AG04450 (cell line): ENCODE data around the gene PRSS35. TPM values are rescaled to one million over a fixed set of nuclear protein-coding genes. Genes with fewer than 3 reads are reported as not detected.

Experiments used
- CTCF ChIA-PET: fragments of 300-600, 350-600 bp; formaldehyde crosslinking; extraction: SDS; loops from one replicate; lab custom pipeline; 2022; ENCODE audit warnings: antibody characterized with exemption, inconsistent platforms; lab: Charles Lee
- POLR2A ChIA-PET: fragments of 350-600 bp; formaldehyde crosslinking; extraction: SDS; loops from one replicate; lab custom pipeline; 2021; ENCODE audit warnings: antibody characterized with exemption, inconsistent platforms; lab: Yijun Ruan, JAX
- DNase-seq: peaks from one replicate; pipeline ENCODE4 v3.0.0-alpha.2; 2011; ENCODE audit warnings: low read depth, low spot score
- H3K27ac ChIP-seq: one replicate; pipeline ENCODE4 v1.5.1; 2012; ENCODE audit warnings: low read depth, low read length, control low read depth
- H3K27me3 ChIP-seq: one replicate; pipeline ENCODE4 v1.6.0; 2012; ENCODE audit warnings: low read length; ENCODE audit not compliant: control insufficient read depth, insufficient read depth
- H3K4me3 ChIP-seq: 2 replicates; pipeline ENCODE4 v1.5.1; 2011; ENCODE audit warnings: mild to moderate bottlenecking, low read depth, low read length, control low read depth
- H3K9me3 ChIP-seq: 2 replicates; pipeline ENCODE4 v1.5.1; 2012; ENCODE audit warnings: low read length; ENCODE audit not compliant: control insufficient read depth, insufficient read depth
- CTCF ChIP-seq: IDR thresholded peaks from 2 replicates; pipeline ENCODE4 v1.5.1; 2011; ENCODE audit warnings: low read depth, low read length, control low read depth, inconsistent platforms
- polyA plus RNA-seq: library from polyadenylated mRNA; depleted of rRNA; stranded (reverse); fragments of >200 nt; gene quantifications from 2 replicates; pipeline ENCODE4 v1.2.3, GENCODE V29; 2011

The PRSS35 gene
- polyA plus RNA-seq, 1 experiment: 7.3 TPM

- Histone ChIP-seq H3K27me3 (no peaks in the 10 kb centered on the region), H3K9me3 (no peaks in the 10 kb centered on the region), H3K27ac (no peak overlapping the region), H3K4me3 (no peak overlapping the region)
- POLR2A ChIA-PET: interaction anchor here (1.0 kb wide), 1 partner anchor 299 kb away, joined by 3 read pairs; no protein-coding TSS in a partner anchor
- no peak for DNase-seq
- TF ChIP-seq CTCF: no peak
- CTCF ChIA-PET: interaction anchor here (0.5 to 13.8 kb wide), 29 partner anchors 10 to 1254 kb away, joined by 3 to 384 read pairs (median 6); partner anchors contain the start of genes DOP1A and UBE3D
Observed at GRCh38 chr6:83514466-83514865, 2.1 kb downstream of the PRSS35 start.

DNA sequence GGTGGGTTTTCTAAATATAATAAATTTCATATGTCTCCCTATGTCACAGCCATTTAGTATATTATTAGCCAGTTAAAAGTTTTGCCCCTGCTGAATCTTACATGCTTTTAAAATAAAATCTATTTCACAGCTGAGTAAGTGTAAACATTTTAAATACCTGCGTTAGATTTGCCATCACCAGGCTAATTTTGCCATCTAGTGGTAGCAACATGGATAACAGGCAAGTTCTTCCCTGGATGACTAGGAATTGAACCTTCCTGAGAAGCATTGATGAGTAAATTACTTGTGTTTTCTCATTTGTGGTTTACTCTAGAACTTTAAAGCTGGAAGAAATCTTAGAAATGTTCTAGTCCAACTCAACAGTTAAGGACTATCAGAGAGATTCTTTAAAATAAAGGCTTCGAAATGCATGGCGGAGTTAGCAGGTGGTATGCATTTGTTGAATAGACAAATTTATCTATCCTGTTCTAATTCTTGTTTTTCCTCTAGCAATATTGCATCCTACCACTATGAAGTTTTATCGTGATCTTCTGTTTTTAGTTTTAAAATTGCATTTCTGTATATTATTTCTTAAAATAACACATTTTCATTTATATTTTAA, 2.6 kb downstream of the PRSS35 start:
- Histone ChIP-seq H3K27ac (no peak overlapping the region), H3K4me3 (no peak overlapping the region), H3K9me3 (no peaks in the 10 kb centered on the region), H3K27me3 (no peaks in the 10 kb centered on the region)
- ChIA-PET CTCF (interaction anchor here (0.5 to 13.8 kb wide), 31 partner anchors 10 to 1255 kb away, joined by 3 to 384 read pairs (median 4); partner anchors contain the start of genes DOP1A and UBE3D), POLR2A (interaction anchor here (1.0 kb wide), 1 partner anchor 299 kb away, joined by 3 read pairs; no protein-coding TSS in a partner anchor)
- TF ChIP-seq CTCF: peak; percentile 90
- DNase-seq: peak; percentile 63

GRCh38 chr6:83517500-83517899, 5.2 kb downstream of the PRSS35 start:
- Histone ChIP-seq H3K27ac (no peak overlapping the region), H3K9me3 (no peaks in the 10 kb centered on the region), H3K4me3 (no peak overlapping the region), H3K27me3 (no peaks in the 10 kb centered on the region)
- no peak for TF ChIP-seq CTCF
- ChIA-PET POLR2A (no interaction called here), CTCF (interaction anchor here (0.6 to 5.8 kb wide), 2 partner anchors 425 to 451 kb away, joined by 3 to 68 read pairs; partner anchors contain the start of genes DOP1A and UBE3D)
- DNase-seq: no peak

- no peaks in the 10 kb centered on the region for H3K9me3 ChIP-seq
- no peak overlapping the region for H3K4me3 ChIP-seq
- no peak for DNase-seq
- no peaks in the 10 kb centered on the region for H3K27me3 ChIP-seq
- no peak overlapping the region for H3K27ac ChIP-seq
- ChIA-PET POLR2A (no interaction called here), CTCF (interaction anchor here (0.8 to 5.8 kb wide), 10 partner anchors 7 to 452 kb away, joined by 3 to 68 read pairs (median 4); partner anchors contain the start of genes DOP1A and UBE3D)
- peak; percentile 57 for TF ChIP-seq CTCF
Observed at GRCh38 chr6:83518816-83519480, 6.6 kb downstream of the PRSS35 start.
